HG02970 (cell line): Measurements from ENCODE around the gene GSTCD.
"Not testable (repeated sequence)": the region's sequence is repeated elsewhere in the genome, so short reads cannot be mapped to it uniquely, and the experiment has no call there.

Experiments
- ATAC-seq: cut with Tn5 transposase; IDR thresholded peaks from one replicate; pipeline ENCODE4 v1.9.1; 2021; ENCODE audit warnings: mild to moderate bottlenecking, moderate library complexity, moderate number of reproducible peaks; ENCODE audit not compliant: unreplicated experiment, low FRiP score

The GSTCD gene

GRCh38 chr4:105714932-105715331 is 6.3 kb downstream of the GSTCD start:
- no peak for ATAC-seq

- ATAC-seq, result no peak
These were observed 7.2 kb downstream of the GSTCD start for GRCh38 chr4:105715692-105716278.

GRCh38 chr4:105719204-105719603 is 10.6 kb downstream of the GSTCD start:
- no peak for ATAC-seq

- ATAC-seq, result no peak
These were observed 17.0 kb downstream of the GSTCD start for GRCh38 chr4:105725623-105726022.

GRCh38 chr4:105729895-105730294 is 21.3 kb downstream of the GSTCD start:
- not testable (repeated sequence) for ATAC-seq

GRCh38 chr4:105735217-105735616 is 26.6 kb downstream of the GSTCD start:
- ATAC-seq, result not testable (repeated sequence)

GRCh38 chr4:105741548-105741947 is 33.0 kb downstream of the GSTCD start:
- ATAC-seq, result no peak

- no peak for ATAC-seq
These were observed 39.6 kb downstream of the GSTCD start for GRCh38 chr4:105748222-105748621.

GRCh38 chr4:105751718-105752299 is 43.2 kb downstream of the GSTCD start:
- no peak for ATAC-seq

GRCh38 chr4:105753361-105753760 is 44.8 kb downstream of the GSTCD start:
- no peak for ATAC-seq

- no peak for ATAC-seq
These were observed 46.8 kb downstream of the GSTCD start for GRCh38 chr4:105755375-105755774.

- ATAC-seq, result no peak
These were observed 50.4 kb downstream of the GSTCD start for GRCh38 chr4:105758958-105759357.

- no peak for ATAC-seq
These were observed 57.3 kb downstream of the GSTCD start for GRCh38 chr4:105765690-105766407.

- no peak for ATAC-seq
These were observed 59.0 kb downstream of the GSTCD start for GRCh38 chr4:105767579-105767978.

- not testable (repeated sequence) for ATAC-seq
These were observed 61.9 kb downstream of the GSTCD start for GRCh38 chr4:105770524-105770923.

- not testable (repeated sequence) for ATAC-seq
These were observed 63.5 kb downstream of the GSTCD start for GRCh38 chr4:105772065-105772464.

GRCh38 chr4:105775760-105776415 is 67.3 kb downstream of the GSTCD start:
- not testable (repeated sequence) for ATAC-seq

- ATAC-seq, result no peak
These were observed 71.6 kb downstream of the GSTCD start for GRCh38 chr4:105780176-105780575.

- ATAC-seq, result no peak
These were observed 76.2 kb downstream of the GSTCD start for GRCh38 chr4:105784761-105785160.

GRCh38 chr4:105785792-105786191 is 77.2 kb downstream of the GSTCD start:
- no peak for ATAC-seq

GRCh38 chr4:105786748-105787147 is 78.2 kb downstream of the GSTCD start:
- ATAC-seq, result no peak
